Measurements from ENCODE around the gene KLF4.

Gene KLF4

GRCh38 chr9:107487521-107488374 lies 1.8 kb downstream of the KLF4 start:
- peak; percentile 74 for DNase-seq (ENCODE audit: low read depth, low spot score)

DNA sequence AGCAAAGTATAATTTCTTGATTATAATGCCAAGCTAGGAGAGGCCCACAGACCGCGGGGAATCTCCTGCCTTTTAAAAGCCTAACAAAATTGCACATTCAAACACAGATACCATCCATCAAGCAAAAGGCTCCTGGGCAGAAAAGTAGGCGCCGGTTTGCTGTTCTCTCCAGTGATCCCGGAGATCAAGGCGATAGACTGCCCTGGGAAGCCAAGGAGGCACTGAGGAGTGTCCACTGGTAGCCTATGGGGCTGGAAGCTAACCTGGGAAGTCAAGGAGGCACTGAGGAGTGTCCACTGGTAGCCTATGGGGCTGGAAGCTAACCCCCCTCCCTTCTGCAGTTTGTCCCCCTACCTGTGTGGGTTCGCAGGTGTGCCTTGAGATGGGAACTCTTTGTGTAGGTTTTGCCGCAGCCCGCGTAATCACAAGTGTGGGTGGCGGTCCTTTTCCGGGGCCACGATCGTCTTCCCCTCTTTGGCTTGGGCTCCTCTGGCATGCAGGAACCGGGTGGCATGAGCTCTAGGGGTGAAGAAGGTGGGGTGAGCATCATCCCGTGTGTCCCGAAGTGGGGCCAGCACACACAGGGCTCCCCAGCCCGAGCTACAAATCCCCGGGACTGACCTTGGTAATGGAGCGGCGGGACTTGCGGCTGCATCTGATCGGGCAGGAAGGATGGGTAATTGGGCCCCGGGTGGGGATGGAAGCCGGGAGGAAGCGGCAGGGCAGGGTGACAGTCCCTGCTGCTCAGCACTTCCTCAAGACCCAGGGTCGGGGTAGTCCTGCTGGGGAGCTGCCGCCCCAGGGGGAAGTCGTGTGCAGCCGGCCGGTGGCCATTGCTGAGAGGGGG lies 2.7 kb downstream of the KLF4 start:
- DNase-seq (ENCODE audit: low read depth, low spot score), result no peak

DNA sequence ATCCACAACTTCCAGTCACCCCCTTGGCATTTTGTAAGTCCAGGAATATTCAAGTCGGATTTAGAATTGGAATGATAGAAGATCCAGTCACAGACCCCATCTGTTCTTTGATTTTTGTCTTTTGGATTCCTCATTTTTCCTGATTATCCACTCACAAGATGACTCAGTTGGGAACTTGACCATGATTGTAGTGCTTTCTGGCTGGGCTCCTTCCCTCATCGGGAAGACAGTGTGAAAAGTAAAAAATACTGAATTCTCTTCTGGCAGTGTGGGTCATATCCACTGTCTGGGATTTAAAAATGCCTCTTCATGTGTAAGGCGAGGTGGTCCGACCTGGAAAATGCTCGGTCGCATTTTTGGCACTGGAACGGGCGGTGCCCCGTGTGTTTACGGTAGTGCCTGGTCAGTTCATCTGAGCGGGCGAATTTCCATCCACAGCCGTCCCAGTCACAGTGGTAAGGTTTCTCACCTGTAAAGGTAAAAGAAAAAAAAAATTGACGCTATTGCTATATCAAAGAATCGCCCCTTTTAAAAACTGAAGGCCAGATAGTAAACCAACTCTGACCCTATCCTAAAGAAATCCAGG lies 4.0 kb downstream of the KLF4 start:
- DNase-seq (ENCODE audit: low read depth, low spot score), result no peak

DNA sequence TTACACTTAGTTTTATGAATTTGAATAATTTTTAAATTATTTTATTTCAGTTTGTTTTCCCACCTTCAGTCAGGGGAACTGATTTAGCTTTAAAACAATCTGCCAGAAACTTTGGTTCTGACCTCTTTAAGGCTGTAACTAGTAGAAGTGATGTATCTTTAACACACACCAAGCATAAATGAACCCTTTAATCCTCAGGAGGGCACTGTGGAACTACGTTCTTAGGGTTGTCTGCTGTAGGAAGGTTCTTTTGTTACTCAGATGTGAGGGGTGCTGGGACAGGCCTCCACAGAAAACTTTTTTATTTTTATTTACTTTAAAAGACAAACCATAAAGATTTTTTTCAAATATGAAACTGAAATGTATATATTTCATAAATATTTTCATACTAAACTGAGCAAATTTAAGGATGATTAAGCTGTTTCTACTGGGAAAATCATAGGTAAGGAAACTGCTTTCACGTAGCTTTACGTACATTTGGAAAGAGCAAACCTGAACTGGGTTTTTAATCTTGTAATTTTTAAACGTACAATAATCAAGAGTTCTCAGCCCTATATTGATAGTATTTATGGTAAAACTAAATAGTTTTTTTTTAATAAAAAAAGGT lies 5.3 kb downstream of the KLF4 start:
- peak; percentile 82 for DNase-seq (ENCODE audit: low read depth, low spot score)

- DNase-seq (ENCODE audit: low read depth, low spot score), result no peak
Observed at GRCh38 chr9:107483666-107484065, 5.9 kb downstream of the KLF4 start.

GRCh38 chr9:107481035-107481434 lies 8.5 kb downstream of the KLF4 start:
- DNase-seq (ENCODE audit: low read depth, low spot score), result no peak

- no peak for DNase-seq (ENCODE audit: low read depth, low spot score)
Observed at GRCh38 chr9:107480386-107480789, 9.2 kb downstream of the KLF4 start.

DNA sequence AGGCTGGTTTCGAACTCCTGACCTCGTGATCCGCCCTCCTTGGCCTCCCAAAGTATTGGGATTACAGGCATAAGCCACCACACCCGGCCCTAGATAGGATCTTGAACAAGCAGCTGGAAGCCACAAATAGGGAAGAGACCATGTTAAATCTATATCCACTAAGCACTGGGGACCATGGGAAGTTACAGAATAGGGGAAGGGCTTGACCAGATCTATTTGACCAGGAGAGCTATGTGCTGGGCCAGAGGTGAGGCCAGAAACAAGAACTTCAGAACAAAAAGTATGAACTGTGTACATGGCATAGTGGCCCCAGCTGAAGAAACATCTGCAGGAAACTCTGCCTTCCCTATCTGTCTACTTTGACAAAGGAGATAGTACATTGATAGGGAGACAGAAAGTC lies 10.8 kb downstream of the KLF4 start:
- DNase-seq (ENCODE audit: low read depth, low spot score), result no peak

GRCh38 chr9:107474124-107474523 lies 15.4 kb downstream of the KLF4 start:
- no peak for DNase-seq (ENCODE audit: low read depth, low spot score)

DNA sequence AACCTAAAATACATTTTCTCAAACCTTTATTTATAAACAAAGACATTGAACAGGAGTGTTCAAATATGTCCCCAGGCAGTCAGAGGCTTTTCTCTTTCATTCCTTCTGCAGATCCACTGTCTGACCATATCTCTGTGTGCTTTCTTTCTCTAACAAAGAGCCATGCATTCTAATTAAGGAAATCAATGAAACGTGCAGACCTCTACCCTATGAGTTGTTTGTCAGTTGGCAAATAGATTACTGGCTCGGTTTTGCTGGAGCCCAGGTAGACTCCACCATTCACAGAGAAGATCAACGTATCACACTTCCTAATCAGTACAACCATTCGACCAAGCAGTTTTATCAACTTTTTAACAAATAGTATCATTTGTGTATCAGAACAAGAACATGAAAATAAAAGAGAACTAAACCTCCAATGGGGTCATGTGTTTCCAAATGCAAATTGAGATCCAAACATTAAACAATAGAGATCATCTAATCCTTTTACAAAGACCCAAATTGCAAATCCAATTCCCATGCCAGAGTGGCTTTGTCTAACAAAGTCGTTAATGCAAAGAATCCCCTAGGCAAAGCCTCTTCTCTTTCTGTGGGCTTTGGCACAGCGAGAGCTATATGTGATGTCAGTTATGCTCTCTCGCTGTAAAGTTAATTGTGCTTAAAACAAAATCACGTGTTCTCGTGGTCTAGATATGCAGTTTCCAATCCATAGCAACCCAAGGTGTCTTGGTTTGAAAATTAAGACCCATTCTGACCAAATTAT lies 16.8 kb downstream of the KLF4 start:
- DNase-seq (ENCODE audit: low read depth, low spot score), result no peak

- DNase-seq (ENCODE audit: low read depth, low spot score), result peak; percentile 33
Observed at GRCh38 chr9:107471552-107471951, 18.0 kb downstream of the KLF4 start.

GRCh38 chr9:107467416-107467815 lies 22.2 kb downstream of the KLF4 start:
- DNase-seq (ENCODE audit: low read depth, low spot score), result no peak

DNA sequence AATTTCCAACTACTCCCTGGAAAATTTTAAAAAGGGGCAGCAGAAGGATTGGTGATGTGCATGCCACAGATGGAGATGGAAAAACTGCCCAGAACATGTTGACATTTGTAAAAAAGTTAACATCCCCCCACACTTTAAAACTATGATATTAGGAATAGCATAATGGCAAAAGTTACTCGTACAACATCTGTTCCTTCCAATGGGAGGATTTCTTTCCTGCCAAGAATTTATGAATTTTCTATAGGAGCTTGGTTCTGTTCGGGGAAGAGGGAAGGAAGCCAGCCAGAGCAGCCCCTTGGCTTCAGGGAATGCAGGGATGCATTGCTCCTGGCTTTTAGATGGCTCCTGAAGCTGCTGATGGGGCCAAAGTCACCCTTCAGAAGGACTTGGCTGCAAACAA lies 22.7 kb downstream of the KLF4 start:
- no peak for DNase-seq (ENCODE audit: low read depth, low spot score)

DNA sequence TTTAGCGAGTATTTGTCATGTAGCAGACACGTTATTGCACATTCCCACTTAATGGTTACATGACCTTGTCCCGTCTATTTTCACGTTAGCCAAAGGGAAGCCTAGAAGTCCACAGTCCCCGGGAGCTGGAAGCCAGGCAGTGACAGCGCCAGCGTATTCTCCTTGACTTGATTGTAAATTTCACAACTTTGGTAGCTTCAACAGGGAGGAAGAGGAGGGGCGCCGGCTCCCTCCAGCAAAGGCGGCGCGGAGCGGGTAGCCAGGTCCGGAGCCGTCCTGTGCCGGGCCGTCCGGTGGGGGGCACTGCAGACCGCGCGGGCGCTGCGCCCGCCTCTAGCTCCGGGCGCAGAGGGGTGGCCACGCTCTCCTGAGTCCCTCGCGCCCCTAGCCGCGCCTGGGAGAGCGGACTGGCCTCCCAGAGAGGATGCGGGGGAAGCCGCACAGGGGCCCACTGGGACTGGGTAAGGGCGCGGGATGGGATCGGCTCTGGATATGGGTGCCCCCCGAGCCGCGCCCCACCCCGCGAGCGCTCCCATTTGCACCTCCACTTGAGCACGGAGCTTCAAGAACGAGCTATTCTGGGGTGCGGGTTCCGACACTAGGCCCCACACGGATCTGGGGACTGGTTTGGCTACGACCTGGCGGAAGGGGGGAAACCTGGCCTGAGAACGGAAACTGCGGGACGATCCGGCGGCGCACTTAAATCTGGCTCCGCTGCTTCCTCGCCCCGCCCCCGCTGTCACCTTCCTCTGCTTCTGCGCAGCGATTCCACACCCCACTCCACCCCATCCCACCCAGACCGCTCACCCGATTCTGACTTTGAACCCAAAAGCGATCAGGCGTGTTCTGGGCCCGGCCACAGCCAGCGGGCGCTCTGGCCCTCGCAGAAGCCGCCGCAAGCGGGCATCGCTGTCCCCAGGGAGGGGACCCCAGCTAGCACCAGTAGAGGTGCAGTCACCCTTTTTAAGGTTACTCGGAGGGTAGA lies 23.8 kb downstream of the KLF4 start:
- DNase-seq (ENCODE audit: low read depth, low spot score), result peak; percentile 73

- no peak for DNase-seq (ENCODE audit: low read depth, low spot score)
Observed at GRCh38 chr9:107464516-107464915, 25.1 kb downstream of the KLF4 start.

DNA sequence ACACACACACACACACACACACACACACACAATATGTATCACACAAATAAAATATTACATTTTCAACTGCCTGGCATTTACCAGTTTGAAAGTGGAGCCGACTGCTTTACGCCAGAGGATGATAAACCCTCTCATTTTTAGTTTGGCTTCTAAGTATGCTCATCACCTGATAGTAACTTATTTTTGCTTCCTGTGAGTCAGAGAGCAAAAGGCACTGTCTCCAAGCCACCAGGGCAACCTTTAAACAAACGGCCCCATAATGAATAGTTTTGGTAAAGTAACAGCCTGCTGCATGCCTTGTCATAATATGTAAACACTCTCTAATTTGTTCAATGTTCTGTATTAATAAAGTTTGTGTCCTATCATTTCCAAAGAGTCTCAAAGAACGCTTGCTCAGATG lies 26.9 kb downstream of the KLF4 start:
- DNase-seq (ENCODE audit: low read depth, low spot score), result no peak

DNA sequence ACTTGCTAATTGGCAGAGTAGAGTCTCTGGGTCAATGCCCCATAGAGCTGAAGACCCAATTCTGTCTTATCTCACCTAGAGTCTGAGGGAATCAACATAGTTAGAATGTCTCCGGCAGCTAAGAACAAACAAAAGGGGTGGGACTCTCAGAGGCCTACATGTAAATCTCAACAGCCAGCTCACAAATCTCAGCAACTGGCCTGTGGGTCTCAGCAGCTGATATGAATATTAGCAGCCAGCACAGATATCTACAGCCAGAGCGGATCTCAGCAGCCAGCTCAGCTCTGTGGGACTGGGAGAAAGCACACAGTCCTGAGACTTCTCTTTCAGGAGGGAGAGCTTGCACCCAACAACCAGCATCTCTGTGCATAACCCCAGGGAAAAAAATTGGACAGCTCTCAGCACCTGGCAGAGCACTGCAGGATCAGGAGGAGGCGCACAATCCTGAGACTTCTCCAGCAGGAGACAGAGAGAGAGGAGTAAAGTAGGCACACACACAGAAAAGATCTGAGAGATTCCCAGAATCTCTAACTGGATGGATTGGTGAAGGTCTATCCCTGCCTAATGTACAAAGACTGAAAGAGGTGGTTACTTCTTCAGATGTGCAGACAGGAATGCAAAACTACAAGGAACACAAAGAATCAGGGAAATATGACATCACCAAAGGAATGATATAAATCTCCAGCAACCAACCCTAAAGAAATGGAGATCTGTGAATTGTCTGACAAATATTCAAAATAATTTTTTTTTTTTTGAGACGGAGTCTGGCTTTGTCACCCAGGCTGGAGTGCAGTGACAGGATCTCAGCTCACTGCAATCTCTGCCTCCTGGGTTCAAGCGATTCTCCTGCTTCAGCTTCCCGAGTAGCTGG lies 29.2 kb downstream of the KLF4 start:
- no peak for DNase-seq (ENCODE audit: low read depth, low spot score)

- DNase-seq (ENCODE audit: low read depth, low spot score), result no peak
Observed at GRCh38 chr9:107455425-107456135, 34.0 kb downstream of the KLF4 start.

All from astrocyte of the hippocampus (primary cell).